CD4-positive, alpha-beta T cell treated with Interleukin-15 for 1 hour (primary cell): Measurements from ENCODE around the gene CLCN7.
A peak's percentile ranks its signal among the peaks of the same experiment; 100 is the strongest.

Experiments
- DNase-seq: peaks from one replicate; pipeline ENCODE4 v3.0.0-alpha.2; 2020

CLCN7 gene

DNA sequence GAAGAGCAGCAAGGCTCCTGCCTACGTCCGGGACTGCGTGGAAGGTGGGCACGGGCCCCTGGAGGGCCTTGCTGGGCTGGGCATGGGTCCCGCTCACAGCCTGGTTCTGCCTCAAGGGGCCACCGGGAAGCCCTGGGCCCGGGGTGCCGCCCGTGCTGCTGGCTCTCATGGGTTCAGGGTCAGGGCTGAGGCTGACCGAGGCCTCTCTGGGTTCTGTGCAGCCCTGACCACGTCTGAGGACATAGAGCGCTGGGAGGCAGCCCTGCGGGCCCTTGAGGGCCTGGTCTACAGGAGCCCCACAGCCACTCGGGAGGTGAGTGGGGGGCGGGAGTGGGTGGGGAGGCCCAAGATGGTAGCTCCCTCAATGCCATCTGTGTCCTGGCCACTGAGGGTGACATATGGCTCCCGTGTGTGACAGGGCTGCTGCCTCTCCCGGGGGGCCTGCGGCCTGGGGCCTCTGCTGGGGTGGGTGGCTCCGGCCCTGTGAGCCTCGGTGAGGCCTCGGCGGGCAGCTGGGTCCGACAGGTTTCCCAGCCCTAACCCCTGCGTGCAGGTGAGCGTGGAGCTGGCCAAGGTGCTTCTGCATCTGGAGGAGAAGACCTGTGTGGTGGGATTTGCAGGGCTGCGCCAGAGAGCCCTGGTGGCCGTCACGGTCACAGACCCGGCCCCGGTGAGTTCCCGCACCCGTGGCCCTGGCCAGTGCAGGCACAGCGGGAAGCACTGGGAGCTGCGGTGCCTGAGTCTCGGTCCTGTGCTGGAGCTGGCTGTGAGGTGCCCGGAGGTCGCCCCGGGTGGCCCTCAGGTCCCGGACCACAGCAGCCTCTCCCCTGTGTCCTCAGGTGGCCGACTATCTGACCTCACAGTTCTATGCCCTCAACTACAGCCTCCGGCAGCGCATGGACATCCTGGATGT is 27.5 kb upstream of the CLCN7 start:
- DNase-seq: no peak

DNA sequence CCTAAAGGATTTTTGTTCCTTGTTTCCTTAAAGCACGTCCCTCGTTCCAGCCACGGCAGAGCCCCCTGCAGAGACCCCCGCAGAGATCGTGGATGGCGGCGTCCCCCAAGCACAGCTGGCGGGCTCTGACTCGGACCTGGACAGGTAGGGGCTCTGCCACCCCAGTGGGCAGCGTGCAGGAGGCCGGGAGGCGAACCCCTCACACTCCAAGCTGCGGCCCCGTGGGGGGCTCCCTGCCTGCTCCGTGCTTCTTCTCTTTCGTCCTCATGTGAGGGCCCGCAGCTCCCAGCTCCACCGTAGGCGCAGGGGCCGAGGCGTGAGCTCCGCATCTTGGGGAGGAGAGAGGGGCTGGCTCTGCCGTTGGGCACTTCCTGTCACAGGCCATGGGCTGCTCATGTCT is 26.8 kb upstream of the CLCN7 start:
- DNase-seq: no peak

DNA sequence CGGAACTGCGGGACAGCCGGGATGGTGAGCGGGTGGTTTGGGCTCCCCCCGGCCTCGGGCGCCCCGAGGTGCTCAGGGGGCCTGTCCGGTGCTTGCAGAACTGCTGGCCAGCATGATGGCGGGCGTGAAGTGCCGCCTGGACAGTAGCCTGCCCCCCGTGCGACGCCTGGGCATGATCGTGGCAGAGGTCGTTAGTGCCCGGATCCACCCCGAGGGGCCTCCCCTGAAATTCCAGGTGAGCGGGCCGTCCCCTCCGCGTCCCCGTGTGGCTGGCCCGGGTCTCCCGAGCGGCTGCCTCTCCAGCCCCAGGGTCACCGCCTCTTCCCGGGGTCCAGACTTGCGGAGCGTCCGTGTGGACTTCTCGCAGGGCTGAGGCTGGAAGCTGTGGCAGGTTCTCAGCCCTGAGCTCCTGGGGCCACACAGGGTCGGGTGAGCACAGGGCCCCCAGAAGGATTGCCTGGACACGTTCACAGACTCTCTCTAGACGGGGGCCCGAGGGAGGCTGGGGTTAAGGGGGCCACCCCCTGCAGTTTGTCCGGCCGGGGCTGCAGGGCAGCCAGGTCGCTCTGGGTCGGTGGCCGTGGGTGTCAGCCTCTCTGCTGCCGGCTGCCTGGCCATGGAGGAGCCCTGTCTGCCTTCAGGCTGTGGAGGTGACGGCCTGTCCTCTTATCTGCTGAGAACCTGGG is 25.8 kb upstream of the CLCN7 start:
- DNase-seq: no peak

DNA sequence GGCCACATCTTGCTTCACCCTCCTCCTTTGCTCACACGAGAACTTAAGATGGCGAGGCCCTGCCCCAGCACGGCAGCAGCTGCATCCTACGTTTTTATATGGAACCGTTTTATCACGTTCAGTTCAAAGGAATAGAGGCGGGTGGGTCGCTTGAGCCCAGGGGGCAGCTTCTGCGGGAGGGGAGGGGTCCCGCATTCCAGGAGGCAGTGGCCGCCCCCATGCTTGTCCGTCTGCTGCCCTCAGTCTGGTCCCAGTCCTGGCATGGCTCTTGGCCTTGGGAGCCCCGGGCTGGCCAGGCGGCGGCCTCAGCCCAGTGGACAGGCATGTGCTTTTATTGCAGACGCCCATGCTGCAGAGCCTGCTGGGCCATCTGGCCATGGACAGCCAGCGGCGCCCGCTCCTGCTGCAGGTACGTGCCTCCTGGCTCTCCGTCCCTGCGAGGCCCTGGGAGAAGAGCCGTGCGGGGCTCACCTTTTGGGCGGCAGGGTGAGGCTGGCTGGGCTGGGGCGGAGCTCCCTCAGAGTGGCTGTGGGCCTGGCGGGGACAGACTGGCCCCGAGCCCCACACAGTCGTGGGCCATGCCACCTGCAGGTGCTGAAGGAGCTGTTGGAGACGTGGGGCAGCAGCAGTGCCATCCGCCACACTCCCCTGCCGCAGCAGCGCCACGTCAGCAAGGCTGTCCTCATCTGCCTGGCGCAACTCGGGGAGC is 25.1 kb upstream of the CLCN7 start:
- no peak for DNase-seq

DNA sequence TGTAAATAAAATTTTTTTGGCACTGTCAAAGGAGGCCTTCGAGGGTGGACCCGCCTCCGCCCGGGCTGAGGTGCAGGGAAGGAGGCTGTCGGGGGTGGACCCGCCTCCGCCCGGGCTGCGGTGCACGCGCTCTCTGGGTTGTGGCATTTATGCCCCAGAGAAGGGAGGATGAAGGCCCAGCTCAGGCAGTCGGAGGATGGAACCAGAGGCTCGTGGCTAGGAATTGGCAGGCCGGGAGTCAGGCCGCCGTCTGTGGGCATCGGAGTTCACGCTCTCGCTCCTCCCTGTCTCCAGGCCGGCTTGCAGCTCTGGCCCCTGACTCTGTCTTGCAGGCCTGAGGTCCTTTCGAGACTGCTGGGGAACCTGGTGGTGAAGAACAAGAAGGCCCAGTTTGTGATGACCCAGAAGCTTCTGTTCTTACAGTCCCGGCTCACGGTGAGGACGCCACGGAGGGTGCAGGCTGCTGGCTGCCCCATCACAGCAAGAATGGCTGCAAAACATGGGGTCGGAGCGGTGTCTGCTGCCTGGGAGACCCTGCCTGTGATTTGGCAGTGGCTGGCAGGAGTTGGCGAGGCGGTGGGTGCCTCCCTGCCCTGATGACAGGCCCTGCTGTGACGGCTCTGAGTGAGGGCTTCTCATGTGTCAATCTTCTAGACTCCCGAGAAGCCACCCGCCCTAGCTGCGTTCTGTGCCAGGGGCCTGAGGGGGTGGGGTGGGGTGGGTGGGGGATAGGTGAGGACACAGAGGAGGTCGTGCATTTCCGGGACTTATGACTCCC is 24.3 kb upstream of the CLCN7 start:
- no peak for DNase-seq

DNA sequence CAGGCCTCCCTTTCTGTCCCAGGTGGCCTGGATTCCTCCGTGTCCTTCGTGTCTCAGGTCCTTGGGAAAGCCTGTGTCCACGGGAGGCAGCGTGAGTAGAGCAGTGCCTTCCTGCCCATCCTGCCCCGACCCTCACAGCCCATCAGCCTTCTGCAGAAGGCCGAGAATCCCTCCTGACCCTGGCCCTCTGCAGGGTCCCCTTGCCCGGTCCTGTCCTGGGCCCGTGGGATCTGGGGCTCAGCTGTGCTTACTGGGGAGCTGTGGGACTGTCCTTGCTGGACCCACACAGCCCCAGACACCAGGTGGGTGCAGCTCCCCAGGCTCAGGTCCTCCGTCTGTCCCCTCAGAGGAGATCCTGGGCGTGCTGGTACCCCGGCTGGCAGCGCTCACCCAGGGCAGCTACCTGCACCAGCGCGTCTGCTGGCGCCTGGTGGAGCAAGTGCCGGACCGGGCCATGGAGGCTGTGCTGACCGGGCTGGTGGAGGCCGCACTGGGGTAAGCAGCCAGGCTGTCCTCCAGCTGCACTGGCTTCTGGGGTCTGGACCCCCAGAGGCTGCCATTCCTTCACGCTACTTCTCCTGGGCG is 22.3 kb upstream of the CLCN7 start:
- no peak for DNase-seq

DNA sequence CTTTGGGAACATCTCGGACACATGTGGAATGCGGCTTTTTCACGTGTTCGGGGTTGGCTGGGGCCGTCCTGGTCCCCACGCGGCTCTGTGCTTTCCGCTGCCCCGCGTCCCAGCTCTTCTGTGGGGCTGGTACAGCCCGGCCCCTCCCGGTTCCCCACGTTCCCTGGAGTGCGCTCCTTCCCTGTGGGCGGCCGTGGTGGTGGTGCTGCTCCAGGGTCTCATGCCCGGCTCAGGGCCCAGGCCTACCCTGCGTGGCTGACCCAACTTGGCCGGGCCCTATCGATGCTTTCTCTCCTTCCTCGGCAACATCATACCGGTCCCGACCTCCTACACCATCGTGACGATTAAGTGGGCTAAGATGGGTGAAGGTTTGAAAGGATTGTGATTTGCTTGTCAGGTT is 21.6 kb upstream of the CLCN7 start:
- DNase-seq: no peak

DNA sequence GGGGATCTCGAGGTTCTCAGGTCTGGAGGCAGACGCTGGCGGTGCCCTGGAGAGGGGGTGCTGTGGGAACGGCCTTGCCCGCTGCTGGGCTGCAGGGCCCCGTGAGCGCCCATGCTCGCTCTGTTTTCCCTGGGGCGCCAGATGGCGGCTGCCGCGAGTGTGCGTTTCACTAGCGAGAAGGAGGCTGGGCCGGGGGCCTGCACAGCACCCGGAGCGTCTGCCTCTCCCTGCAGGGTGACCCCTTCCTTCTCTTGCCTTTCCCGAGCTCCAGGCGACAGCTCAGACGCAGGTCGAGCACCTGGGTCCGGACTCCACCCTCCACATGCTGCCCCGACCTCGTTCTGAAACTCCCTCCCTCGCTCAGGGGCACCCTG is 21.0 kb upstream of the CLCN7 start:
- no peak for DNase-seq

DNA sequence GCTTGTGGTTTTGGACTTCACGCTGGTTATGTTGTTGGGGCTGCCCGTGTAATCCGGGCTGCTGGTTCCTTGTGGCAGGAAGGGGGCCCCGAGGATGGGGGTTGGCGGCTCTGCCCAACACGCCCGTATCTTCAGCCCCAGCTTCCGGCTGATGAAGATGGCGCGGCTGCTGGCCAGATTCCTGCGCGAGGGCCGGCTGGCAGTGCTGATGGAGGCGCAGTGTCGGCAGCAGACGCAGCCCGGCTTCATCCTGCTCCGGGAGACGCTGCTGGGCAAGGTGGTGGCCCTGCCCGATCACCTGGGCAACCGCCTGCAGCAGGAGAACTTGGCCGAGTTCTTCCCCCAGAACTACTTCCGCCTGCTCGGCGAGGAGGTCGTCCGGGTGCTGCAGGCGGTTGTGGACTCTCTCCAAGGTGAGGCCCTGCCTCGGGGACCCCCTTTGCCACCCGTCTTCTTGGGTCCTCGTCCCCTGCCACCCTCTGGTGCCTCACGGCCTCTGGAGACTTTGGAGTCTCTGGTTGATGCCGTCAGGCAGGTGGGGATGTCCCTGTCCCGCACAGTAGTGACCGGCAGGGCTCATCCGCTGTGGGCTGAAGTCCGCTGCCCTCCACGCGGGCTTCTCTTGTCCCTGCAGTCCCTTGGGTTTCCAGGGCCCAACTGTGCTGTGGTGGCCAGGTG is 20.5 kb upstream of the CLCN7 start:
- no peak for DNase-seq

DNA sequence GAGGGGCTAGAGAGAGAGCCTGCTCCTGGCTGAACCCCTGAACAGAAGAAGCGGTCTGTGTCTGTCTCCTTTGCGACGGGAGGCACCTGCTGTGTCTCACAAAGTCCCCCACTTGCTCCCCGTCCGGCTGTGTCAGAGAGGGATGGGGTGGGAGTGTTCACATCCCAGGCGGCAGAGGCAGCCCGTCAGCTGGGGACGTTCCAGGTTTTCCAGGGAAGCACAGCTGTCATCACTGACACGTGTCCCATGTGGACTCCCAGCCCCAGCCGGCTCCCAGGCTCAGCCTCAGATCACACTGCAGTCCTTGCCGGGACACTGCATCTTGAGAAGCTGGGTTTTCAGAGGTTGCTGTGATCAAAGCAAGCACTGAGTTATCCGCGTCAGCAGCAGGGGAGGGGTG is 19.9 kb upstream of the CLCN7 start:
- DNase-seq: no peak

DNA sequence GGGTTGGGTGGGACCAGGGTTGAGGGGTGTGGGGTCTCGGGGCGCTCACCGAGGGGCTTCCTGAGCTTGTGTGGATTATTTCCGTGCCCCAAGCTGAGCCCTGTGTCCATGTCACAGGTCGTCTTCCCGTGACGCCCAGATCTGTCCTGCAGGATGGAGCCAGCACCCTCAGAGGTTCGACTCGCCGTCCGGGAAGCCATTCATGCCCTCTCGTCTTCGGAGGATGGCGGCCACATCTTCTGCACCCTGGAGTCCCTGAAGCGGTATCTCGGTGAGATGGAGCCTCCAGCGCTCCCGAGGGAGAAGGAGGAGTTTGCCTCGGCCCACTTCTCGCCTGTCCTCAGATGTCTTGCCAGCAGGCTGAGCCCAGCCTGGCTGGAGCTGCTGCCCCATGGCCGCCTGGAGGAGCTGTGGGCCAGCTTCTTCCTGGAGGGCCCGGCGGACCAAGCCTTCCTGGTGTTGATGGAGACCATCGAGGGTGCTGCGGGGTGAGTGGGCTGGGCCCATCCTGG is 19.4 kb upstream of the CLCN7 start:
- DNase-seq: no peak

DNA sequence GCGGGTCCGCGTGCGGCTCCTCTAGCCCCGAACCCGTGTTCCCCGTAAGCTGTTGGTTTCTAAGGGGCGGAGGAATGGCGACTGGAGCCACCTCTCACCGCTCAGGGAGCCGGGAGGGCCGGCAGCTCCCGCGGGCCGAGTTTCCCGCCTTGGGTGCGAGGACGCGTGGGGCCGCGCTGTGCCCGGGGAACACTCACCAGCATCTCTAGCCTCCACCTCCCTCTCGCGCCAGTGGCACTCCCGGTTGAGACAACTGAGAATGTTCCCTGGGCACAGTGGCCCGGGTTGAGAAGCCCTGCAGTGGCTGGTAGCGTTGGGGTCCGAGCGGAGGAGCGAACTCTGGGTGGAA is 18.9 kb upstream of the CLCN7 start:
- DNase-seq: no peak

DNA sequence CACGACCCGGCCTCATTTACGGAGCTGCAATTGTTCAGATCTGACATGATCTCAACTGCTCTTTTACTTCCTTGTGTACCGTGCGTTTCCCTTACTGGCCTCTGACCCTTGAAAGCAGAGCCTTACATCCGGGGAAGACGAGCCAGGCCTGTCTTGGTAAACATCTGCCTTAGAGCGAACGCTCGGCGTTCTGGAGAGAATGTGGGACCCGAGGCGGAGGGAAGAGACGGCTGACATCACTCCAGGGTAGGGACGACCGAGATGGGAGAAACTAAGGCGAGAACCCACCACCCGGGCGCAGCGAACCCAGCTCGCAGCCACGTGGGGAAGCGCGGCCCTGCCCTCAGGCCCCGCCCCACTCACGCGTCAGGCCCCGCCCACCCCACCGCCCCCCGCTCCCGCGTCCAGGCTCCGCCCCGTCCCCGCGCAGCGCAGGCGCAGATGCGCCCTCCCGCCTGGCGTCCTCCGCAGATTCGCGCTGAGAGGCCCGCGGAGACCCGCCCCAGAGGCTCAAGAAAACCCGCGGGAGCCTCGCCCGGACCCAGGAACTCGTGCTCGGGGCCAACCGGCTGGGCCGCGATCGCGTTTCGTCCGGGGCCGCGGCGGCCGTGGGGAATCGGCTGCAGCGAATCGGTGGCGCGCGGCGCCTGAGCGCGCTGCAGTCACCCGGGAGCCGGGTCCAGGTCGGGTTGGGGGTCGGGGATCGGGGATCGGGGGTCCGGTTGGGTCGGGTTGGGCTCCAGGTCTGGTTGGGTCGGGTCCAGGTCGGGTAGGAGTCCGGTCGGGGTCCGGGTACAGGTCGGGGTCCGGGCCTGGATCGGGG is 18.3 kb upstream of the CLCN7 start, which contains the start of gene TELO2:
TSS of gene TELO2 (plus strand) at position 438 of the 823 bp plus-strand sequence. CDS start 922 bp downstream, outside the sequence.
- peak; percentile 83 for DNase-seq

DNA sequence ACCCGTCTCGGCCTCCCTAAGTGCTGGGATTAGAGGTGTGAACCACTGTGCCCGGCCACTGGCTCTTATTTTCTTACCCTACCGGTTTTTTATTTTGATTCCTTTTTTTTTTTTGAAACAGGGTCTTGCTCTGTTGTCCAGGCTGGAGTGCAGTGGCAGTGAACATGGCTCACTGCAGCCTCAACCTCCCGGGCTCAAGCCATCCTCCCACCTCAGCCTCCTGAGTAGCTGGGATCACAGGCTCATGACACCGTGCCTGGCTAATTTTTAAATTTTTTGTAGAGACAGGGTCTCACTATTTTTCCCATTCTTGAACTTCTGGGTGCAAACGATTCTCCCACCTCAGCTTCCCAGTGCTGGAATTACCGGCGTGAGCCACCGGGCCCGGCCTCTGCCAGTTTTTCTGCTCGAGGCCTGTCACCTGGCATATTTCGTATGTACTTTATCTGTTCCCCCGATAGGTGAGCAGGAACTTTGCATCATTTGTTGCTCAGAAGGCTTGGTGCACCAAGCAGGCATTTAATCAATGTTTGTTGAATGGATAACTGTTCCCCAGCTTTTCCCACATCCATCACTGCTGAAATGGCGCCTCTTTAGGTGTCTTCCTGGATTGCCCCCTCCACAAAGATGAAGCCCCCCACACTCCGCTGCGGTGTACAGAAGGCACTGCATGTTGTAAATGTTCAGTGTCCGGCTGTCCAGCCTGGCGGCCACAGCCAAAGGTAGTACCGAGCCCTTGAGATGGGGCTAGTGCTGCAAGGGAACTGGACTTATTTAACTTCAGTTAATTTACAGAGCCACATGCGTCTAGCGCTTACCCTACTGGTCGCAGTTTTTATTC is 17.5 kb upstream of the CLCN7 start:
- no peak for DNase-seq

DNA sequence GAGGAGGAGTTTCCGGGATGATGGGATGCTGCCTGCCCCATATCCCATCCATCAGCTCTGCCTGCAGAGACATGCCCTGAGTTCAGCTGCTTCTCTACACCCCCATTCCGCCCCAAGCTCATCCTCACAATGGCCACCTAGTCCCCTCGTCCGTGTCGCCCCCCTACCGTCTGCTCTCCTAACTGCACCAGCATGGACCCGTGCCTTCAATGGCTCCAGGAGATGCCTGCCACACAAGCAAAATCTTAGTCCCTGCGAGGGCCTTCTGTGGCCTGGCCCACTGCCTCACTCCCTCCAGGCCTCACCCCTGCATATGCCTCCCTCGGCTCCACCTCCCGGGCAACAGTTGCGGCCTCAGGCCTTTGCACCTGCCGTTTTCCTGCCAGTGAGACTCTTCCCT is 16.5 kb upstream of the CLCN7 start:
- DNase-seq: no peak

DNA sequence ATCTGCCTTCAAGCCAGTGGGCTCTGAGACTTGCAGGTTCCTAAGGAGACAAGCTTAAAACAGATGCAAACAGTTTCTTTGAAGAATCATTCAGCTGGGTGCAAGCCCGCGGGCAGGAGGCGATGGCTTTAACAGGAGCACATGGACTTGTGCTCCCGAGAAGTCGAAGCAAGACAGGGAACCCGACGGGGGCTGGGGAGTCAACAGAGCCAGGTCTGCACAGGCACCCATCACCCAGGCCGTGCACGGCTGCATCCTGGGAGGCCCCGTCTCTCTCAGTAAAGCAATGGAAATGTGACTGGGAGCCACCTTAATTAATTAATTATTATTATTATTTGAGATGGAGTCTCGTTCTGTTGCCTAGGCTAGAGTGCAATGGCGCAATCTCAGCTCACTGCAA is 14.2 kb upstream of the CLCN7 start:
- no peak for DNase-seq

DNA sequence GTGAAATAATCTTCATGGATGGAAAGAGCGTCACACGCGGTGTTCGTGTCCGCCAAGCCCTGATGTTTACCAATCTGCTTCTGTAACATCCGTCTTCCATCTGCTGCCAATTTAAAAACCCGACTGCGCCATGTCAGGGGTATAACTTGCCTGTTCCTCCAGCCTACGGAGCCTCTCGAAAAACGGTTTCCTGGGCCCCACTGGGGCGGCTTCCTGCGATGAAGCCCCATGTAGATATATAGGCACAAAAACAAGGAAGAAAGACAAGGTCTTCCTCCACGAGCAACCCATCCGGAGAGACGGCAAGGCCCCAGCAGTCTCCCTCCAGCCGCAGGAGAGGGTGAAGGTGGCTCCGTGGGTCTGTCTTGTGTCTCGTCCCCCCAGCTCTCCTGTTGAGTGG is 13.8 kb upstream of the CLCN7 start, which contains the start of gene PTX4:
TSS of gene PTX4 (minus strand) at position 326 of the 400 bp plus-strand sequence. CDS start at position 291, 35 bp downstream.
- no peak for DNase-seq

DNA sequence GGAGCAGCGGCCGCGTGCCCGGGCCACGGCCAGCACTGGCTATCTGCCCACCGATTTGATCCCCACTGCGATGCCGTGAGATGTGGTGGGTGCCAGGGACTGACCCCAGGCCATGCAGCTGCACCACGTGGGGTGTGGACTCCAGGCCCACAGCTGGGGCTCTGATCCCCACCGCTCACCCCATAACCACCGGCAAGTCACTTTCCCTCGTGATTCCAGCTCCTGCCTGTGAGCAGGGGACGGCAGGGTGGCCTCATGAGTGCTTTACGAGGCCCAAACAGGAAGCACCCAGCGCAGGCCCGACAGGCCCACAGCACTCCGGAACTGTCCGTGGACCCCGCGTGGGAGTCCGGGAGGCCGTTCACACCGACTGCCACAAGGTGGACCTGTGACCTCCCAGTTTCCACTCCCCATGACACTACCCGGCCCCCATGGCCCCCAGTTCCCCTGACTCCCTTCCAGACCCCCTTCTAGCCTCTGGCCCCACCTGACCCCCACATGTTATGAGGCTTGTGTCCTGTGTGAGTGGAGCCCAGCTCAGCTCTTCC is 13.3 kb upstream of the CLCN7 start:
- no peak for DNase-seq

DNA sequence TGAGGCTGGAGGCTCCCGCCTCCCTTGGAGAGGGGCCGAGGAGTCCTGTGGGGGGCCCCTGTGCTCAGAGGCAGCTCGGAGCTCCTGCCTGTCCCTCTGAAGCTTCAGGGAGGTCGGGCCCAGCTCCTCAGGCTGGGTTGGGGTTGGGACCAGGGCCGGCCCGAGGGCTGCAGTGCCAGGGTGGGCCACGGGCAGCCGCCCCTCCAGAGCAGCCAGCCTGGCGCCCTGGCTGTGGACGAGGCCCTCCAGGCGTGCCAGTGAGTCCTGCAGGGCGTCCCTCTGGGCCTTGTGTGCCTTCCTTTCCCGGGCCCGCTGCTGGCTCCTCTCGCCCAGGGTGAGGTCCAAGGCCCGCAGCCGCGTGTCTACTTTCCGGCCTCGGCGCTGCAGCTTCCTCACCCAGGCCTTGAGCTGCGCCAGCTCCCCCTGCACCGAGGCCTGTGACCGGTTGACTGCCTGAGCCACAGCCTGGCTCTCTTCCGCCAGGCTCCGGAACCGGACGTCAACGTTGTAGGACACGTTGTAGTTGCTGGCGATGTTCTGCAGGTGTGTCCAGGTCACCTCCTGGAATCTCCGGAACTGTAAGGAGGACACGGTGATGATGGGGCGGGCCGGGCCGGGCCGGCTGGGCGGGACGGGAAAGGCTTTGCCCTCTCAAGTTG is 12.7 kb upstream of the CLCN7 start:
- DNase-seq: no peak
